HG02884 (cell line): ENCODE data around the gene MRPS18B.
A peak's percentile ranks its signal among the peaks of the same experiment; 100 is the strongest.
"Not testable (repeated sequence)": the region's sequence is repeated elsewhere in the genome, so short reads cannot be mapped to it uniquely, and the experiment has no call there.

ENCODE experiments used
- ATAC-seq: cut with Tn5 transposase; IDR thresholded peaks from one replicate; pipeline ENCODE4 v1.9.1; 2021; ENCODE audit warnings: mild to moderate bottlenecking, moderate library complexity; ENCODE audit not compliant: unreplicated experiment

The MRPS18B gene

DNA sequence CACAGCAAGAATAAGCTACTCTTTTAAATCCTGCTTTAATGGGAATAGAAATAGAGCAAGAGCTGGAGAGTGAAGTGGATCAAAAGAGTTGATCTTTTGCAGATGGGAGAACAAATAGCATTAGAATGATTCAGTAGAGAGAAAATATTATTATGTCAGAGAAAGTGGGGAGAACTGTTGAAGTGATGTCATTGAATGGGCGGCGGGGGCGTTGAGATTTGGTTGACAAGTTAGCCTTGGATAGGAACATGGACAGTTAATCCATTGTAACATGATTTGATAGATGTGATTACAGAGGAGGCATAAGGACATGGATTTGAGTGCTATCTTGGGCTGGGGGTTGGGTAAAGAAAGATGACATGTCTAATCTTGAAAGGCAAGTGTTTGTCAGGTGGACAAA is 18.2 kb downstream of the MRPS18B start:
- no peak for ATAC-seq

DNA sequence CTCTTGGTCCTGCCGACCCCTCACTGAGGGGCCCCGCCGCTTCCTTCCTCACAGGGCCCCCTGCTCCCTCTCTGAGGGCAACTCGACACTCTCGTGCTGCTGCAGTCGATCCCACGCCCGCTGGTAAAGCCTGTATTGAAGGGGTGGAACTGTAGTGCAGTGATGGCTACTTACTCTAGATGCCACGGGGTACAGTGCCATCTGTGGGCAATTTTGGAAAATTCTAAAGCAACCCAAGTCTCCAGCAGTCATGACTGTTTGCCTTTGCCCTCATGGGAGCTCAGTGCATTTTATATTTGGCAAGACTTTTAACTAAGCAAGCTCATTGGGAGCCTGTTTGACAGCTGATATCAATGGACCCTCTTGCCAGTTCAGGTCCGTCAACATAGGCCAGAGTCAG is 22.8 kb downstream of the MRPS18B start:
- no peak for ATAC-seq

DNA sequence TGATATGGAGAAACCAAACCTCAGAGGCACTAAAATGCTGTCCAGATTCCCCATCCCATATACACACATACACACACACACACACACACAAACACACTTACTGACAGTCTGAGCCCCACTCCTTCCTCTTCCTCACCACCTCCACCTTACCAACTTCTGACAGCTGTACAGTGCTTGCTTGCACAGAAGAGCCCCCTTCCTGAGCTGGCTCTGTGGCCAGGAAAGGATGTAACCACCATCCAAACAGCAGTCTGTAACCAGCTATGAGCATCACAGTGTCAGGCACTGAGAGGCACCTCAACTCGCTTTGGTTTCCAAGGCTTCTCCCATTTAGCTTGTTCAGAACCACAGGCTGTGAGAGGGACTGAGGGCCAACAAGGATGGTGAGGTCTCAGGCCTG is 23.4 kb downstream of the MRPS18B start:
- ATAC-seq, result no peak

DNA sequence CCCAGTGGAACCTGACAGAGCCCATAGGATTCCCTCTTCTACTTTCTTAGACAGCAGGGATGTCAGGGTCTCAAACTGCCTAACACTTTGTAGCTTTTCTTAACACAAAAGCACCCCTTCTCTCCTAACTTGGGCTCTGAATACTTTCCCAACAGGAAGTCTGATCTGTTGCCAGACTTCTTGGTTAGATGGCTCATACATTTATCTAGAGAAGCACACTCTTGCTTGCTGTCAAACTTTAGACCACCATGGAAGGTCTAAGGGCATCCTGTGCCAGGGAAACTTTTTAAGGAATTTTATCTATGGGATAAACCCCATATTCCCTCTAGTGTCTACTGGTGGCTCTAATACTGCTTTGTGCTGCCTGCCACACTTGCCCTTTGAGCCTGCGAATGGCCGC is 26.0 kb downstream of the MRPS18B start:
- no peak for ATAC-seq

DNA sequence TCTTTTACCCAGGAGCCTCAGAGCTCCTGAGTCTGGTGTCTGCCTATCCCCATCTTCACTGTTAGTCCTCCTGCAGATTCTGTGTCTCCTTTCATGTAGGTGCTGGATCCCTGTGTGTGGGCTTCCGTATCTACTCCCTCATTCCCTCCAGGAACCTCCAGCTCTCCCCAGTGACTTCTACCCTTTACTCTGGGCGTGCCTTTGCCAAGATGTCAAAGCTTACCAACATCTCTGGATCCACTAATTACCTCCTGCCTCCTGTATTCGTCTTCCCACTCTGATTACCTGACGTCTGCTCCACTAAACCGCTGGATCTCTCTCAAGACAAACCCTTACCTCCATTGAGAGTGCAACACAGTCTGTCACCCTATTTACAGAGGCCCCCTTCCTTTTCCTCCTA is 27.1 kb downstream of the MRPS18B start:
- ATAC-seq, result no peak

DNA sequence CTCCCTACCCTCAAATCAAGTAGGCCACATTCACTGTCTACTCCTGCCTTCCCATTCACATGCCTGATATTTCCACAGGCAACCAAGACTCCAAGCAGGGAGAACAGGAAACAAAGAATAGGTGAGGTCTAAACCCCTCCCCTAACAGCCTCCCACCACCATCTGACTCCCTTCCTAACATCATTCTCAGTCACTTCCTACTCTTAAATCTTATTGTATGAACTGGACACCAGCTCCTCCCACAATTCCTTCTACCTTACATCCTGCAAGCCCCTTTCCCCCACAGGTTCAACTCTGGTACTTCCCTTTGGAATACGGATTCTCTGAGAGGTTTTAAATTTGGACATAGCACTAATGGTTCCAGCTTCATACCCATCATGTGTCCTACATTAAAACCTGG is 28.3 kb downstream of the MRPS18B start:
- ATAC-seq, result no peak

DNA sequence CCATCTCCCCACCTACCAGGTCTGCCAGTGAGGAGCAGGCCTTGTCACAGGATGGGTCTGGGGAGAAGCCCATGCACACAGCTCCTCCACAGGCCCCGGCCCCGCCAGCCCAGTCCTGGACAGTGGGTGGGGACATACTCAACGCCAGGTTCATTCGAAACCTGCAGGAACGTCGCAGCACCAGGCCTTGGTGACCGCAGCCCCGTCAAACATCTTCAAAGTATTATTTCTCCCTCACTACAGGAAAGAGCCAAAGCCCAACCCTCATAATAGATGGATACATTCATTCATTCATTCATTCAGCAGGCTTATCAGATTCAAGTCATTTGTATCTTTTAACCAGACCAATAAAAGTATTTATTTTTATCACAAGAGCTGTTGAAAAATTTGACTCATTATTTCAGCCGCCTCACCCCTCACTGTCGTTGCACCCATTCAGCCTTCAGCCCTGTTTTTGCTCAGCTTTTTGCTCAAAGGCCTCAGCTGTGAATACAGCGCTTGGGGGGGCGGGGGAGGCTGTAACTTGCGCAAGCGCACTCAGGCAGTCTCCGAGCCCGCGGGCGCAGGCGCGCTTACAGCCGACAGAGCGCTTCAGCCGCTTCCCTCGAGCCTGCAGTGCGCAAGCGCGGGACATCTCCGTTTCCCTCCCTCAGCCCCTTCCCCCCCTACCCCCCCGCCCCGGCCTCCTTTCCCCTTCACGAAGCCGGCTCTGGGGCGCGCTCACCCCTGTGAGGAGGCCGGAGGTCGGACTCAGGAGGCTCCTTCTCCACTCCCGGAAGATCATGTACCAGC is 29.0 kb downstream of the MRPS18B start, which contains the start of gene C6orf136:
TSS of gene C6orf136 (plus strand) at position 684 of the 792 bp plus-strand sequence. CDS start at position 783, 99 bp downstream.
- ATAC-seq, result peak; percentile 49

DNA sequence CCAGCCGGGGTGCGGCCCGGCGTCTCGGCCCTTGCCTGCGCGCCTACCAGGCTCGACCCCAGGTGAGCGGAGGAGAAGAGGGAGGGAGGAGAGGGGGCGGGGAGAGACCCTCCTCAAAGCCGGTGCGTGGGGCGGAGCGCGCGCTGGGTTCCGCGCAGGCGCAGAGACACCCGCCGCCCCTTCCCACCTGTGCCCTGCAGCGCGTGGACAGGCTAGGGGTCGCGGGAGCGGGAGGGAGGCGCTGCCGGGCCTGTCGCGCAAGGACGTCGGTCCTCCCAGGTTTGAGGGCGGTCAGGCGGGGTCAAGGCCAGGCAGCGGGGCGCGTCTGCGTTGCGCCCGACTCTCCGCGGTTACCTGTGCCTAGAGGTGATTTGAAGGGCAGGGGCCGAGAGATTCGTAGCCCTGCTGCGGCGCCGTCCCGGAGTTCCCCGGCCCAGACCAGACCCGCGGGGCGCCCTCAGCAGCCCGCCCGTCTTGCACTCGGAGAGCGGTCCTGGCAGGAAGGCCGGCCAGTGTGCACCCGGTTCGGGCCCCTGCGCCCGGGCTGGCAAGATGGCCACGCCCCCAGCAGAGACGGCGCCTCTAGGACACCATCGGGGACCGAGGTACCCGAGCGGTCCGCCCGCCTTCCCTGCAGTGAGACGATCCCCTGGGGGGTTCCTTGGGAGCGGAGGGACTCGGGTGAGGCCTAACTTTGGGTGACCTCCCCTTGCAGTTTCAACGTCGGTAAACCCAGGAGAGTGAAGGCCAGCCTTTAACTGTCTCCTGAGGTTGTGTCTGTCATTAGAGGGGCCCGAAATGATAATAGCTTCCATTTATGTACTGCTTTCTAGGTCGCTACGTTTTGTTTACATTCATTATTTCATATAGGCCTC is 29.8 kb downstream of the MRPS18B start:
- ATAC-seq, result peak; percentile 53

DNA sequence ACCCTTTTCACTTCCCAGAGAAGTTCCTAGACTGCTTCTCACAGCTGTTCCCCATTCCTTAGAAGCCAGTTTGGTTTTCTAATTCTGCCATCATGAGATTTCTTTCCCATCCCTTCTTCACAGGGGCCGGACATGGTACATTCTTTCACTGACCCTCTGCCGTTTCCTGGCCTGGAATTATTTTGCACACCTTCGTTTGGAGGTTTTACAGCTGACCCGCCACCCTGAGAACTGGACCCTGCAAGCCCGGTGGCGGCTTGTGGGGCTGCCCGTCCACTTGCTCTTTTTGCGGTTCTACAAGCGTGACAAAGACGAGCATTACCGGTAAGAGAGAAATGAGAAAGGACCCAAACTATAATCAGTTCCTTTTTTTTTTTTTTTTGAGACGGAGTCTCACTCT is 33.5 kb downstream of the MRPS18B start:
- ATAC-seq, result no peak

DNA sequence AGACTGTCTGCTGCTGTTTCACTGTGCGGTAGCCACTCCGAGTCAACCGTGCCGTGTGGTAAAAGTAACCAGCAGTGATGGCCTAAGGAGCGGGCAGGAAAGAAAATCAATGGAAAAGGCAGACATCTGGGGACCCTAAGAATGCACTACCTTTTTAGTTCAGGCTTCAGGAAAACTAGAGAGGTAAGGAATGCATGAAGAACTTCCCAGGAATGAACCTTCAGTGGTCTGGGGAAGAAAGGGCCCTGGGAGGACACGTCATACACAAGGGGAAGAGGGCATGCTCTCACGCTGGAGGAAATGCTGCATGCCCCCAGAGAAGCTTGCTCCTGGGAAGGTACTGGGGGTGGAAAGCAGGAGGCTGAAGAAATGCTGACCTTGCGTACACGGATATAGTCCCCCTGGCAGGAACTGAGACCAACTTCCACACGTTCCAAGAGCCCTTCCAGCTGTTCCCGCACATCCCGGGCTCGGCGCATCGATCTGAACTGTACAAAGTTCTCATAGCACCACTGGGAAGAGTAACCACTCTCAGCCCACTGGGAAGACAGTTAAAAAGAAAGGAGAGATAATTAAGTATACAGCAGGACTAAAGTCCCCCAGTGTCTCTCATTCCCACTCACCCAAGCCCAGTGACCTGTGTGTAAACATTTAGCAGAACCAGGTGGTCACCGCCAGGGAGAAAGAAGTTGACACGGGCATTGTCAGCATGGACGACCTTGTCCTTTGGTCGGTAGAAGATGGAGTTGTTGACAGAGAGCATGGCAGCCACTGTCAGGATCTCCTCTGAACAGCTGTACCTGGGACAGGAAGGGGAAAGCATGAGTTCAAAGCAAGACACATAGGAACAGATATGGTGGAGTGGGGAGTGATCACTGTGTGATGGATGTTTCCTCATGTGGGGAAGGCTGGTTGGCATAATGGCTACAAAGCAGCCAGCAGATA is 37.4 kb downstream of the MRPS18B start:
- no peak for ATAC-seq

DNA sequence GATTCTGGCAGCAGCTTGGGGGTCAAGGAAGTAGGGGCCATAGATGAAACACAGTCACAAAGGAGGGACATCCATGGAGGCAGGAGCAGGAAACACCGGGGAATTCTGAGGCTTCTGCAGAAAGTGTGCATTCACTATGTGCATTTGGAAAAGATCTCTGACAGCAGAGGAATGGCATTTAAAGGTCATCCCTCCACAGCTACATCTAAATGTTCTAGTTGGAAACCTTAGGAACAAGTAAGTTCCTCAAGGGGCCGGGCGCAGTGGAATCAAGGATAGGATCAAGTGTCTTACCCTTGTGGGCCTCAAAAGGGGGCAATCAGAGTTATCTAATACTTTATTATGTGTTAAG is 38.1 kb downstream of the MRPS18B start:
- no peak for ATAC-seq

DNA sequence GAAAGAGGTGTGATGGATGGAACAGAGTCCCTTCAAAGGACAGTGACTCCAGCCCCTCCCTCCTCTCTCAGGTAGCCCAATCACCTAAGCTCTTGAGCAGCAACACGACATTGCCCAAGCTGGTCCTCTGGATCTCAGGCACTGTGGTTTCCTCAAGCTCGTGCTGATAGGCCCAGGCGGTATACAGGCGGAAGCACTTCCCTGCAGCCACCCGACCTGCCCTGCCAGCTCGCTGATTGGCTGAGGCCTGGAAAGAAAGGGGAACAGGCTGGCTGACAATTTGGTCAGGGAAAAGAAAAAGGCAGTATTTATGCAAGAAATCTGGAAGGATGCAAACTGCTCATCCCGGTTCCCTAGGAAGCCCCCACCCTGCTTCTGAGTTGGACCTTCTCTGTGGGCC is 38.9 kb downstream of the MRPS18B start:
- ATAC-seq, result no peak

DNA sequence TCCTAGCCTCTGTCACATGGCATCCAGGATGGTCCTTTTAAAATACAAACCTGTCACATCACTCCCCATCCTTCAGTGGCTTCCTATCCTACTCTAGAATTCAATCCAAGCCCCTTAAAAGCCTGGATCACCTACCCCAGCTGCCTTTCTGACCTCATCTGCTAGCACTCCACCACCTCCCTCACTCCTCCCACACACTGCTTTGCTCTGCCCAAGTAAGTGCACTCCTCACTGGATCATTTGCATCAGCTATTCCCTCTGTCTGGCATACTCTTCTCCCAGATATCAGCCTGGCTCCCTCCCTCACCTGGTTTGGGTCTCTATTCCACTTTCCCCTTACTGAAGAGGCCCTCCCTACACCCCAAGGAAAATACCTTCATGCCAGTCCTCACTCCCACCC is 39.8 kb downstream of the MRPS18B start:
- ATAC-seq, result no peak

DNA sequence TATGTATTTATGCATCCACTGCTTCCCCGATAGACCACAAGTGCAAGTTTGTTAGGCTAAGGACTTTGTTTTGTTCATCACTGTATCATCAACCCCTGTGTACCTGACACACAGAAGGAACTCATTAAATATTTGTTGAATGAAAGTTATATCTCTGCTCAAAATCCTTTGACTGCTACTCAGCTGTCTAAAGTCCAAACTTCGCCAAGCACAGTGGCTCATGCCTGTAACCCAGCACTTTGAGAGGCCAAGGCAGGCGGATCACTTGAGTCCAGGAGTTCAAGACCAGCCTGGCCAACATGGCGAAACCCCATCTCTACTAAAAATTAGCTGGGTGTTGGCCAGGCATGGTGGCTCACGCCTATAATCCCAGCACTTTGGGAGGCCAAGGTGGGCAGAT is 40.3 kb downstream of the MRPS18B start:
- not testable (repeated sequence) for ATAC-seq

DNA sequence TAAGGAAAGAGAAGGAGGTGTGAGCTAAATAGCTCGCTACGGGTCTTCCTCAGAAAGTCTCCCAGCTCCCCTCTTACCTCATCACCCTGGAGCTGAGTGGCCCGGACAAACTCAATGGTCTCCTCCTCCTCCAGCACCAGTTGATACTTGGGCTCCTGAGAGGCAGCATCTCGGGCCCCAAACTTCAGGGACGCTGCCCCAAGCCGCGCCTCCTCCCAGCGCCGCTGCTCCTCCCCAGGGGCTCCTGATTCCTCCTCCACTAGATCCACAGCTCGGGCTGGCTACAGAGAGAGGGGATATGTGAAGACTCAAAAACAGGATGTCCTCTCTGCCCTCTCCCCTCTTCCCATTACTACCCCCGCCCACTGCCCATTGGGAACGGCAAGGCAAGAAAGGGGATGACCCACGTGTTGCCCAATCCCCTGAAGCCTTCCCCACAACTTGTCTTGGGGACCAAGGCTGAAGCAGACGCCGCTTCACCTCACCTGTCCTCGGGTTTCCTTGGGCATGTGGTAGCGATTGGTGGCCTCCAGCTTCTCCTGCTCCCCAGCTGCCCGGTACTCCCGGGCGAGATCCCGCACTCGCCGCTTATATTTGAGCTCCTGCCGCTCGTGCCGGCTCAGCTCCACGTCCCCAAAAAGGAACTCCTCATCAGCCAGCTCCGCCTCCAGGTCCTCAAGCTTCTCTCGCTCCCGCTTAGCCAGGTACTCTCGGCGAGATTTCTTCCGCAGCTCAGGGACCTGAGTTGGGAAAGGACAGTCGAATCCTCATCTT is 47.5 kb downstream of the MRPS18B start:
- no peak for ATAC-seq

DNA sequence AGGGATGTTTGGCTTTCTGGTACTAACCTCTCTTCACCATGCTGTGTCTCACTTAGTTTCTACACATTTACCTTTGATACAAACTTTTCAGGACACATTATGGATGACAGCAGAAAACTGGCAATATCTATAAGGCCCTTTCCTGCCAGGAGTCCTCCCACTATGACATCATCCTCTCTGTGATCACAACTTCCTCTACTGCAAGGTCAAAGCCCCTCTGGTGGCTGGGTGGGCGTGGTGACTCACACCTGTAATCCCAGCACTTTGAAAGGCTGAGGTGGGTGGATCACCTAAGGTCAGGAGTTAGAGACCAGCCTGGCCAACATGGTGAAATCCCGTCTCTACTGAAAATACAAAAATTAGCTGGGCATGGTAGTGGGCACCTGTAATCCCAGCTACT is 48.7 kb downstream of the MRPS18B start:
- ATAC-seq, result not testable (repeated sequence)

DNA sequence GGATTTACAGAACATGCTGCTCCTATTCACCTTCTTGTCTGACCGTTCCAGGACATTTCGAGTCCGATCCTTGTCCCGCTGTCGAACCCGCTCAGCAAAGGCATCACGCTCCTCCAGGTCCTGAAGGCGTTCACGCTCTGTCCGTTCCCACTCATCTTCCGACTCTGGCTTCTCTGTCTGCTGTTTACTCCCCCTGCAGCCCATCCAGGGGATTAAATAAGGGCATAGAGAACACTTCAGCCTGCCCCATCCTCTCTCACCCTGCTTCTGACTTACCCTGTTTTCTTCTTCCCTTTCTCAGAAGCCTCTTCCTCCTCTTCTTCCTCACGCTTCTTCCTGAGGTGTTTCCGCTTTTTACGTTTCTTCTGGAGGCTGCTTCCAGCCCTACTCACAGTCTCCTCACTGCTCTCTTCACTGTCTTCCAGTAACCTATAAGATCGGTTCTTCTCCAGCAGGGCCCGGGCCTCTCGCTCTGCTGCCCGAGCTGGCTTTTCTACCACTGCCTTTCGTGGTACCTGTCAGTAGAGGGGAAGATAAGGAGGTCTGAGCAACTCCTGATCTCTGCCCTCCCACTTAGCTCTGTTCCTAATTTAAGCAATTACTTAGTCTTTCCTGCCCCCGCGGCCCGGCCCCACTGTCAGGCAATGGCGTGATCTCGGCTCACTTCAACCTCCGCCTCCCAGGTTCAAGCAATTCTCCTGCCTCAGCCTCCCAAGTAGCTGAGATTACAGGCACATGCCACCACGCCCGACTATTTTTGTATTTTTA is 53.3 kb downstream of the MRPS18B start:
- no peak for ATAC-seq

DNA sequence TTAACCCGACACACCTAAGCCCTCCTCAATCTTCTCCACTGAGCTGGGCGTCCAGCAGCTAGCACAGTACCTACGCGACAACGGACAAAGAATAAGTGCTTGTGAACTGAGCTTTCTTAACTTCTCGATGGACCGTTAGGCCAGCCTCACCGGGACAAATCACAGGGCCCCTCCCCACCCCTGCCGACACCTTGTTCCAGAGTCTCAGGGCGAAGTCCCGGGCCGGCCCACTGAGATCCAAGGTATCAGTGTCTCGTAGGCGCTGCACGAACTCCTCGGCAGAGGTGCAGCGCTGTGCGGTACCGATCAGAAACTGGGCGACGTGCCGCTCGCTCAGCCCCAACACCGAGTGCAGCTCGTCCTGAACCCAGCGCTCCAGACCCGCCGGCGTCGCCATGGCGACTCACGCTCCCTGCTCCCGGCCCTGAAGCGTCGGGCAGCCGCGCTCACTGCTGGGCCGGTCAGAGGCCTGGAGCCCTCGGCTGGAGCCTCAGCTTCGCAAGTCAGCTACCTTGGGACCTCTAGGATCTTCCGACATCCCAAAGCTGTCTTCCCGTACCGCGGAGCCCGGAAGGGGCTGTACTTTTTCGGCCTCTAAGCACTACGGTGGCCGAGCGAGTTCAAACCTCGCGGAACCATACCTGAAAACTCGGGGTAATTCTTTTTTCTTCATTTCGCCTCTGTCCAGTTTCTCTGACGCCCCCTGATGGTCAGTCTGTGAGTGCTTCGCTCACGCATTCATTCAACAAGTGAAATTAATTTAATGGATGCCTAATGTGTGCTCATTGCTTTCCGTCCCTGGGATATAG is 55.0 kb downstream of the MRPS18B start, which contains the start of gene DHX16:
TSS of gene DHX16 (minus strand) at position 562 of the 809 bp plus-strand sequence. CDS start at position 397, 165 bp downstream.
- ATAC-seq, result peak; percentile 57
